ENCODE data around the gene PLEKHG7.
"Not testable (repeated sequence)": the region's sequence is repeated elsewhere in the genome, so short reads cannot be mapped to it uniquely, and the experiment has no call there.

The PLEKHG7 gene

GRCh38 chr12:92702754-92703679 is at the start of gene PLEKHG7:
Gene PLEKHG7, plus strand, starts transcription at chr12:92702989. Its CDS starts 3,643 bp downstream, at chr12:92706632.
- no peak for DNase-seq

- DNase-seq: not testable (repeated sequence)
These were observed 48.5 kb upstream of the PLEKHG7 start for GRCh38 chr12:92654256-92654655.

GRCh38 chr12:92654929-92655328 is 47.9 kb upstream of the PLEKHG7 start:
- DNase-seq: no peak

GRCh38 chr12:92656911-92657310 is 45.9 kb upstream of the PLEKHG7 start:
- no peak for DNase-seq

- no peak for DNase-seq
These were observed 45.0 kb upstream of the PLEKHG7 start for GRCh38 chr12:92657770-92658169.

- DNase-seq: no peak
These were observed 44.2 kb upstream of the PLEKHG7 start for GRCh38 chr12:92658611-92659010.

- DNase-seq: no peak
These were observed 41.5 kb upstream of the PLEKHG7 start for GRCh38 chr12:92661269-92661668.

- DNase-seq: no peak
These were observed 37.3 kb upstream of the PLEKHG7 start for GRCh38 chr12:92665496-92665895.

- no peak for DNase-seq
These were observed 34.0 kb upstream of the PLEKHG7 start for GRCh38 chr12:92668739-92669138.

GRCh38 chr12:92671524-92671923 is 31.3 kb upstream of the PLEKHG7 start:
- DNase-seq: not testable (repeated sequence)

- no peak for DNase-seq
These were observed 29.0 kb upstream of the PLEKHG7 start for GRCh38 chr12:92673756-92674155.

- DNase-seq: no peak
These were observed 28.3 kb upstream of the PLEKHG7 start for GRCh38 chr12:92674500-92674899.

- no peak for DNase-seq
These were observed 27.5 kb upstream of the PLEKHG7 start for GRCh38 chr12:92675092-92675865.

GRCh38 chr12:92676710-92677109 is 26.1 kb upstream of the PLEKHG7 start:
- DNase-seq: no peak

GRCh38 chr12:92690601-92691000 is 12.2 kb upstream of the PLEKHG7 start:
- DNase-seq: no peak

- DNase-seq: no peak
These were observed 7.7 kb upstream of the PLEKHG7 start for GRCh38 chr12:92695056-92695455.

- DNase-seq: no peak
These were observed 7.2 kb upstream of the PLEKHG7 start for GRCh38 chr12:92695577-92695976.

GRCh38 chr12:92696216-92696615 is 6.6 kb upstream of the PLEKHG7 start:
- DNase-seq: no peak

- no peak for DNase-seq
These were observed 4.3 kb upstream of the PLEKHG7 start for GRCh38 chr12:92698474-92698873.

- DNase-seq: no peak
These were observed 1.3 kb upstream of the PLEKHG7 start for GRCh38 chr12:92701441-92701840.

- no peak for DNase-seq
These were observed 997 bp downstream of the PLEKHG7 start for GRCh38 chr12:92703786-92704185.

GRCh38 chr12:92706594-92706993 is 3.8 kb downstream of the PLEKHG7 start:
- no peak for DNase-seq

GRCh38 chr12:92707926-92708325 is 5.1 kb downstream of the PLEKHG7 start:
- DNase-seq: no peak

- no peak for DNase-seq
These were observed 12.8 kb downstream of the PLEKHG7 start for GRCh38 chr12:92715625-92716024.
